GM12873 (cell line): ENCODE data around the gene CYP2C19.

ENCODE experiments used
- CTCF ChIP-seq: IDR thresholded peaks from 2 replicates; pipeline ENCODE4 v1.5.1; 2012; ENCODE audit warnings: low read depth, mild to moderate bottlenecking, moderate library complexity, low read length, control low read depth; ENCODE audit not compliant: insufficient read depth; ENCODE audit errors: missing control alignments

CYP2C19 gene

GRCh38 chr10:94850766-94851165 lies 88.3 kb downstream of the CYP2C19 start:
- no peak for TF ChIP-seq CTCF

GRCh38 chr10:94851263-94851662 lies 88.8 kb downstream of the CYP2C19 start:
- TF ChIP-seq CTCF = no peak

- no peak for TF ChIP-seq CTCF
Observed at GRCh38 chr10:94852438-94852837, 90.0 kb downstream of the CYP2C19 start.

GRCh38 chr10:94853065-94853464 lies 90.6 kb downstream of the CYP2C19 start:
- no peak for TF ChIP-seq CTCF

GRCh38 chr10:94858005-94858404 lies 95.5 kb downstream of the CYP2C19 start:
- no peak for TF ChIP-seq CTCF

- TF ChIP-seq CTCF = no peak
Observed at GRCh38 chr10:94859086-94859485, 96.6 kb downstream of the CYP2C19 start.

- no peak for TF ChIP-seq CTCF
Observed at GRCh38 chr10:94878649-94879048, 116.2 kb downstream of the CYP2C19 start.

GRCh38 chr10:94879214-94879613 lies 116.7 kb downstream of the CYP2C19 start:
- TF ChIP-seq CTCF = no peak
